OCI-LY1 (cell line): ENCODE results near the gene SLX4IP.

Experiments used
- H2AFZ ChIP-seq: fragments of 200-600 bp; sonication (generic), shearing (Covaris generic); 2 replicates; pipeline ENCODE4 v1.6.0; 2014; ENCODE audit warnings: antibody characterized with exemption, mild to moderate bottlenecking, low read length
- H3F3A ChIP-seq: fragments of 200-600 bp; sonication (generic), shearing (Covaris generic); 2 replicates; pipeline ENCODE4 v1.6.0; 2014; ENCODE audit warnings: mild to moderate bottlenecking, antibody characterized with exemption, low read length, moderate library complexity; ENCODE audit not compliant: insufficient read depth
- H3K27ac ChIP-seq: fragments of 200-600 bp; sonication (generic); 2 replicates; pipeline ENCODE4 v1.5.1; 2014; ENCODE audit warnings: low read length, mixed run types, mild to moderate bottlenecking, low read depth; ENCODE audit not compliant: poor library complexity, severe bottlenecking
- H3K27me3 ChIP-seq: fragments of 200-600 bp; sonication (generic); 2 replicates; pipeline ENCODE4 v1.6.0; 2014; ENCODE audit warnings: antibody characterized with exemption, mild to moderate bottlenecking, low read length, moderate library complexity; ENCODE audit not compliant: insufficient read depth
- H3K36me3 ChIP-seq: fragments of 200-600 bp; sonication (generic); 2 replicates; pipeline ENCODE4 v1.6.1; 2014; ENCODE audit warnings: mild to moderate bottlenecking, antibody characterized with exemption, low read length, moderate library complexity, mixed read lengths; ENCODE audit not compliant: insufficient read depth
- H3K4me1 ChIP-seq: fragments of 200-600 bp; sonication (generic); 2 replicates; pipeline ENCODE4 v1.5.1; 2014; ENCODE audit warnings: mild to moderate bottlenecking, low read length, moderate library complexity; ENCODE audit not compliant: insufficient read depth, severe bottlenecking
- H3K4me2 ChIP-seq: fragments of 200-600 bp; sonication (generic), shearing (Covaris generic); 2 replicates; pipeline ENCODE4 v1.6.1; 2014; ENCODE audit warnings: low read length
- H3K4me3 ChIP-seq: fragments of 200-600 bp; sonication (generic); 2 replicates; pipeline ENCODE4 v1.5.1; 2014; ENCODE audit warnings: low read length, low read depth, mild to moderate bottlenecking, mixed read lengths; ENCODE audit not compliant: poor library complexity, severe bottlenecking
- H3K79me2 ChIP-seq: fragments of 200-600 bp; shearing (Covaris generic); 2 replicates; pipeline ENCODE4 v1.6.1; 2016; ENCODE audit warnings: mixed run types, low read length, mixed read lengths; ENCODE audit not compliant: insufficient read depth
- H3K9ac ChIP-seq: fragments of 200-600 bp; sonication (generic), shearing (Covaris generic); 2 replicates; pipeline ENCODE4 v1.6.1; 2014; ENCODE audit warnings: mild to moderate bottlenecking, low read length, mixed read lengths
- H3K9me2 ChIP-seq: fragments of 200-600 bp; sonication (generic), shearing (Covaris generic); 2 replicates; pipeline ENCODE4 v1.6.1; 2014; ENCODE audit warnings: low read depth, mild to moderate bottlenecking, low read length, mixed read lengths
- H3K9me3 ChIP-seq: fragments of 200-600 bp; shearing (Covaris generic); 2 replicates; pipeline ENCODE4 v1.6.1; 2014; ENCODE audit warnings: low read length, mixed read lengths
- H4K20me1 ChIP-seq: fragments of 200-600 bp; sonication (generic), shearing (Covaris generic); 2 replicates; pipeline ENCODE4 v1.6.0; 2016; ENCODE audit warnings: mild to moderate bottlenecking, low read length; ENCODE audit not compliant: insufficient read depth
- EZH2 ChIP-seq: fragments of 200-600 bp; sonication (generic), shearing (Covaris generic); IDR thresholded peaks from 2 replicates; pipeline ENCODE4 v1.8.0; 2017; ENCODE audit warnings: borderline replicate concordance, mixed run types, mild to moderate bottlenecking, antibody characterized with exemption, low read length, moderate library complexity, mixed read lengths
- TF ChIP-seq, protein P1 (sequence below): fragments of 200-600 bp; sonication (generic), shearing (Covaris generic); IDR thresholded peaks from 2 replicates; pipeline ENCODE4 v1.5.1; 2017; ENCODE audit warnings: mild to moderate bottlenecking, antibody characterized with exemption, low read length, moderate library complexity, mixed read lengths

SLX4IP gene

DNA sequence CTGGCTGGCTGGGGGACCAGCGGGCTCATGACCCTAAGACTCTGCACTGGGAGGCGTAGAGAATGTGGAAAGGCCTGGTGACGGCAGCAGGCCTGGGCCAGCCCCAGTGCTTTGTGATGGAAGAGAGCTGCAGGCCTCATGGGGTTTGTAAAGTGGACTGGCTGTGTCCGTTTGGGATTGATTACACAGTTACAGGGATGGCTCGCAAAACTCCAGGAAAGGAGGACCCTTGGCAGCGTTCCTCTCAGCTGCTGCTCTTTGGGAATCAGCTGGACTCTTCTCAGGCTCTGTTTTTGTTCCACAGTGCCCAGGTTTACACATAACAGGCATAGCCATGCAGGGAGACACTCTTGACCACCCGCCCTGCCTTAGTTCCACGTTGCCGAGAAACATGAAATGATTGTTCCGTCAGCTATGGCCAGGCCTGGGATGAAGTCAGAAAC lies 89.0 kb downstream of the SLX4IP start:
- Histone ChIP-seq H4K20me1 (no peaks in the 10 kb centered on the region), H3K27me3 (no peaks in the 10 kb centered on the region), H3K36me3 (no peaks in the 10 kb centered on the region), H3K27ac (no peak overlapping the region), H2AFZ (no peak overlapping the region), H3K4me3 (no peak overlapping the region), H3K9me2 (no peaks in the 10 kb centered on the region), H3K4me2 (no peak overlapping the region), H3K9me3 (no peaks in the 10 kb centered on the region), H3K4me1 (no peaks in the 10 kb centered on the region), H3F3A (no peaks in the 10 kb centered on the region), H3K79me2 (no peaks in the 10 kb centered on the region), H3K9ac (no peak overlapping the region)
- no peak for TF ChIP-seq EZH2
- TF ChIP-seq, protein P1, sequence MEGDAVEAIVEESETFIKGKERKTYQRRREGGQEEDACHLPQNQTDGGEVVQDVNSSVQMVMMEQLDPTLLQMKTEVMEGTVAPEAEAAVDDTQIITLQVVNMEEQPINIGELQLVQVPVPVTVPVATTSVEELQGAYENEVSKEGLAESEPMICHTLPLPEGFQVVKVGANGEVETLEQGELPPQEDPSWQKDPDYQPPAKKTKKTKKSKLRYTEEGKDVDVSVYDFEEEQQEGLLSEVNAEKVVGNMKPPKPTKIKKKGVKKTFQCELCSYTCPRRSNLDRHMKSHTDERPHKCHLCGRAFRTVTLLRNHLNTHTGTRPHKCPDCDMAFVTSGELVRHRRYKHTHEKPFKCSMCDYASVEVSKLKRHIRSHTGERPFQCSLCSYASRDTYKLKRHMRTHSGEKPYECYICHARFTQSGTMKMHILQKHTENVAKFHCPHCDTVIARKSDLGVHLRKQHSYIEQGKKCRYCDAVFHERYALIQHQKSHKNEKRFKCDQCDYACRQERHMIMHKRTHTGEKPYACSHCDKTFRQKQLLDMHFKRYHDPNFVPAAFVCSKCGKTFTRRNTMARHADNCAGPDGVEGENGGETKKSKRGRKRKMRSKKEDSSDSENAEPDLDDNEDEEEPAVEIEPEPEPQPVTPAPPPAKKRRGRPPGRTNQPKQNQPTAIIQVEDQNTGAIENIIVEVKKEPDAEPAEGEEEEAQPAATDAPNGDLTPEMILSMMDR, result no peak

DNA sequence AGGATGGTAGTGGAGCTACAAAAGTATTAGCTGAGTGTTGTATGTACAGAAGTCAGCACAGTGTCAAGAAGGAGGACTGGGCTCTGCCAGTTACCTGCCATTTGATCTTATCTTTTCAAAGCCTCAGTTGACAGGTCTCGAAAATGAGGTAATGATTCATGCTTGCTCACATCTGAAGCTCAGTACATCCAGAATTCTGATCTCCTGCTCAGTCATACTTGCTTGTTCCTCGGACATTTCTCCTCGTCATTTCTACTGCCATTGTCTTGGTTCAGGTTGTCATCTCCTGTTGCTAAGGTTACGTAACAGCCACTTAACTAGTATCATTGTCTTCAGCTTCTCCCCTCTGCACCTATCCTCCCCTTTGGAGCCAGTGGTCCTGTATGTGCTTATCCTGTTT lies 89.5 kb downstream of the SLX4IP start:
- Histone ChIP-seq H3K4me1 (no peaks in the 10 kb centered on the region), H3K9me2 (no peaks in the 10 kb centered on the region), H3K27ac (no peak overlapping the region), H3K9ac (no peak overlapping the region), H3K4me2 (no peak overlapping the region), H3K79me2 (no peaks in the 10 kb centered on the region), H3K27me3 (no peaks in the 10 kb centered on the region), H3F3A (no peaks in the 10 kb centered on the region), H2AFZ (no peak overlapping the region), H3K36me3 (no peaks in the 10 kb centered on the region), H3K9me3 (no peaks in the 10 kb centered on the region), H3K4me3 (no peak overlapping the region), H4K20me1 (no peaks in the 10 kb centered on the region)
- no peak for TF ChIP-seq EZH2
- TF ChIP-seq, protein P1, result no peak

DNA sequence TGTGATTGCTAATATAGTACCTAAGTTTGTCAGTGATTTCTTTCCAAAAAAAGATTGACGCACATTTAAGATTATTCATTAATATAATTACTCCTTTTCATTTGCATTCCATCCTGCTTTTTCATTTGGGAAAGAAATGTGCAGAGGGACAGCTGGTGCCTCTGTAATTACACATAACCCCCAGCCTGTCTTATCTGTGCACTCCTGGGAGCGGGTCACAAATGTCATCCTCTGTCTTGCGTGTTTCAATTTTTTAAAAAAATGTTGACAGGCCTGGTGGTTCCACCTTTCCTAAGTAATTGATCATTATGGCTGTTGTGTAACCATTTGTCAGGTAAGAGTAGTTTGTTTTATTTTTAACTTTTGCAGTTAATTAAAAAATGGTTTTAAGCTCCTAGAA lies 92.7 kb downstream of the SLX4IP start:
- Histone ChIP-seq H3K9me2 (no peaks in the 10 kb centered on the region), H3K9ac (no peak overlapping the region), H3K79me2 (no peaks in the 10 kb centered on the region), H3K9me3 (no peaks in the 10 kb centered on the region), H3K4me1 (no peaks in the 10 kb centered on the region), H3K36me3 (no peaks in the 10 kb centered on the region), H3K4me2 (no peak overlapping the region), H3K27me3 (no peaks in the 10 kb centered on the region), H3K4me3 (no peak overlapping the region), H3K27ac (no peak overlapping the region), H4K20me1 (no peaks in the 10 kb centered on the region), H2AFZ (no peak overlapping the region), H3F3A (no peaks in the 10 kb centered on the region)
- TF ChIP-seq EZH2, result no peak
- TF ChIP-seq, protein P1, result no peak
